GM12892 (cell line): ENCODE measurements around the gene RIPOR2.
A peak's percentile ranks its signal among the peaks of the same experiment; 100 is the strongest.
"Not testable (repeated sequence)": the region's sequence is repeated elsewhere in the genome, so short reads cannot be mapped to it uniquely, and the experiment has no call there.

Experiments used
- DNase-seq: peaks from one replicate; pipeline ENCODE4 v3.0.0; 2011; ENCODE audit not compliant: insufficient read length
- FAIRE-seq: peaks from 2 replicates; lab custom pipeline; 2011; peaks lifted over from hg19 to GRCh38; lab: Jason Lieb, UNC
- POLR2A ChIP-seq: IDR thresholded peaks from 2 replicates; pipeline ENCODE4 v1.6.1; 2011; ENCODE audit warnings: low read depth, low read length, control low read depth
- POLR2AphosphoS5 ChIP-seq: IDR thresholded peaks from 2 replicates; pipeline ENCODE4 v1.6.1; 2011; ENCODE audit warnings: low read depth, low read length, control low read depth
- TAF1 ChIP-seq: IDR thresholded peaks from 2 replicates; pipeline ENCODE4 v1.6.1; 2011; ENCODE audit warnings: low read depth, mild to moderate bottlenecking, control low read depth, low read length, borderline replicate concordance

RIPOR2 gene

DNA sequence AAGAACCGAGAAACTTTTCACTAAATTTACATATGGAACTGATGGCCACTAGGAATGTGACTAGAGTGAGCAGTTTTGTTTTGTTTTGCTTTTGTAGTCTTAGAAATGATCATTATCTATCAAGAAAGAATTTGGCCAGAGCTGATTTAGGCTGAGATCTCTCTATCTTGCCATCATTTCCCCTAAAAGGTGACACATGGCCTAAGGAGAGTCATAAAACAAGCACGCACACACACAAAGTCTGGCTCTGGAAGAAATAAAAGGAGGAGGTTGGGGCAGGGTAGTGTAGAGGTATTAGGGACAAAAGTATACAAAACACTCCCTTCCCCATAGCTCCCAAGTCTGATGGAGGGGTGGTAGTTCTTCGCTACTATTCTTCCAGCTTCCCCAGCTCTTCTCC, 56.4 kb downstream of the RIPOR2 start:
- TF ChIP-seq POLR2AphosphoS5 (no peak), TAF1 (no peak), POLR2A (no peak)
- DNase-seq, result no peak
- FAIRE-seq, result no peak

DNA sequence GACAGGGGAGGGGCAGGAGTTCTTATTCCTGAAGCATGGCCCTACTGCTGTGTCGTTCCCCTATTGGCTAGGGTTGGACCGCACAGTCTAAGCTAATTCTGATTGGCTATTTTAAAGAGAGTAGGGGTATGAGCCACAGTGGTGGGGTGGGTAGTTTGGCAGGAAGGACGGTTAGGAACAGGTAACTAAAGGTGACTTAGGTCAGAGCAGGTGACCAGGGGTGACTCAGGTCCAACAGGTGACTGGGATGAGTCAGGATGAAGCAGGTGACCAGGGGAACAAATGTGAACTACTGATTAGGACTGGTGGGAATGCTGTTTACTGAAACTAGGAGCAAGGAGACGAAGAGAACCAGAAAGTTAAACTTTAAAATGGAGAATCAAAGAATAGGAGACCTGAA, 58.0 kb downstream of the RIPOR2 start:
- not testable (repeated sequence) for DNase-seq, FAIRE-seq

DNA sequence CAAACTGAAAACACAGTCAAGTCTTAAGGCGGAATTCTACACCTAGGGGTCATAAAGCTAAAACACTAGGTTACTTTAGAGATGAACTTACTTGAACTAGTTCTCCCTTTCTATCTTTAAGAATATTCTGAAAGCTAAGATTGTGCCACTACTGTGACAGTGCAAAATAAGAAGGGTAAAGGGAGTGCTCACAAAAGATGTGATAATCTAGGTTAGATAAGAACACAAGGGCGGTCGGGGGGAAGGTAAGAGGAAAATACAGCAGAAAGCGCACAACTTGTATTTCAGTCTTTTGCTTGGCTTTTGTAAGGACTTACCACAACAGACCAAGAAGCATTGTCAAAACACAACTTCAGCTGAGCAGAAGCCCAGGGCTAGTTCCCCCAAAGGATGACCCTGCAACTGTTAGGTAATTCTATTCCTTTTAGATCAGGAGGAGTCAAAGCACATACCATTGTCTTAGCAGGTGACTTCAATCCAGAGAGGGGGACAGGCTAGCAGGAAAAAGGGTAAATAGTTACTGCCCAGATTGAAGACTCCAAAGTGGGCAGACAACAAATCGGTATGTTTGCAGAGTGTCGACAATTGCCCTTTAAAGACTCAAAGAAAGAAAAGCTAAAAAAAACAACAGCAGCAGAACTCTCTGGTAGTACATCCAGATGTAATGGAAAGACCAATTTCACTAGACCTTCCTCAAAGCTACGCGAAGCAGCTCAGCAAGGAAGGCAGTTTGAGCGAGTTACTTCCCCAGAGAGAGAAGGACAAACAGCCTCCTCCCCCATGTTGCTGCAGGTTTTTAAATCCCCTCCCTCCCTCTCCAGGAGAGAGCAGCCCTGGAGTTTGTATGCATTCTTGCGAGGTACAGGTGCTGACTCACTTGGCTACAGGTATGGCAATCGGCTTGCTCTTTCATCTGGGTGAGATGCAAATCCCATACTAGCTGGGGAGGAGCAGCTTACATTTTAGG, 59.0 kb downstream of the RIPOR2 start:
- FAIRE-seq (no peak), DNase-seq (no peak)
- no peak for TF ChIP-seq POLR2AphosphoS5
- no peak for TF ChIP-seq TAF1
- no peak for TF ChIP-seq POLR2A

DNA sequence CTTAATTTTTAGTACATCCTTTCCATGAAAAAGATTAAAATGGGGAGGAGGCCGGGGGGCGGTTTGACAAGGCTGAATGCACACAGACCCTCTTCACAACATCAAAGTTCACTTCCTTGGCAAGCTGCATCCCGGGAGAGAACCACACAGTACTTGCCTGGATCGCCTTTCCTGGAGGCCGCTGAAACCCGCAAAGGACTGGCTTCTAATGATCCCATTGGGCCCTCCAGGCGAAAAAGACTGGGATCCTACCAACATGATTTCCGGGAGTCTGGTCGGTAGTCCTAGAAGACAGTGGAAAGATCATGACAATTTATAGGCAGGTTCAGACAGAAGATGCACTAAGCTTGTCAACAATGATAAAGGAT, 60.2 kb downstream of the RIPOR2 start:
- no peak for TF ChIP-seq TAF1
- TF ChIP-seq POLR2AphosphoS5, result no peak
- TF ChIP-seq POLR2A, result no peak
- DNase-seq (no peak), FAIRE-seq (no peak)

DNA sequence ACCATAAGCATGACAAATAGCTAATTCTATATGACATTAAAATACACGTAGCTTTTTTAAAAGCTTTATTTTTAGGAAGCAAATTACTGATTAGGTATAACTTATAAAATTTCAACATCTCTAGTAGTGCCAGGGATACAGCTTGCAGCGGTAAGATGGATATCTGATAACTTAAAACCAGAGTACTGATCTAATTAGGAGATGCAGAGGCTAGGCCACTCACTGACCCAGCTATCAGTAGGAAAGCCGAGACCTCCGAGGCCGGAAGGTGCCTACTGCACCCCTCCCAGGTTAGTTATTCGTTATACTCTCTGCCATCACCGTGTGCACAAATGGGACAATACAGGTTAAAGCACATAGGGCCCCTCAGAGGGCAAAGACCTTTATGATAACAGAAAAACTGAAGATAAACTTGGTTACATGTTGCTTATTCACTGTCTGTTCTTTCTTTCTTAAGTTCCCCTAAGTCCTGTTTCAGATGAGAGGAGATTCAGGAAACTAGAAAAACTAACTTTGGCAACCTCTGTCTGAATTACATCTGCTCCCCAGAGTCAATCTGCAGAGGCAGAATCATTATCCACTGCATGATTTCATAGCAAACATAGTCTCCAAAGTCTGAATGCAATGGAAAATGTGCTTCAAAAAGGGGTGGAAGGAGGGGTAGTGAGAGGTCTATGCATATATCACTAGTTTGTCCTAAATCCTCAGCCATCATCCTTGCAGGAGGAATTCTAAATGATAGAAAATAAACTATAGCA, 60.8 kb downstream of the RIPOR2 start:
- FAIRE-seq, result no peak
- DNase-seq, result no peak
- TF ChIP-seq POLR2A (no peak), TAF1 (no peak), POLR2AphosphoS5 (no peak)

DNA sequence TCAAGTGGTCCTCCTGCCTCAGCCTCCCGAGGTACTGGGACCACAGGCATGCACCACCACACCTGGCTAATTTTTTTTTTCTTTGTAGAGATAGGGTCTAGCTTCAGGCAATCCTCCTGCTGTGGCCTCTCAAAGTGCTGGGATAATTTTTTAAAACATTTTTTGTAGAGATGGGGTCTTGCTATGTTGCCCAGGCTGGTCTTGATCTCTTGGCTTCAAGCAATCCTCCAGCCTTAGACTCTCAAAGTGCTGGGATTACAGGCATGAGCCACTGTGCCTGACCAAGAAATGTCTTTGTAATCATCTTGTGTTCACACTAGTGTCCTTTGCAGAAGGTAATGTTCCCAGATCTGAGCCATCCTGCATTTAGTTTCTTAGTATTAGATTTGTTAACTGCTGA, 61.6 kb downstream of the RIPOR2 start:
- no peak for DNase-seq
- no peak for FAIRE-seq
- TF ChIP-seq POLR2A (no peak), TAF1 (no peak), POLR2AphosphoS5 (no peak)

DNA sequence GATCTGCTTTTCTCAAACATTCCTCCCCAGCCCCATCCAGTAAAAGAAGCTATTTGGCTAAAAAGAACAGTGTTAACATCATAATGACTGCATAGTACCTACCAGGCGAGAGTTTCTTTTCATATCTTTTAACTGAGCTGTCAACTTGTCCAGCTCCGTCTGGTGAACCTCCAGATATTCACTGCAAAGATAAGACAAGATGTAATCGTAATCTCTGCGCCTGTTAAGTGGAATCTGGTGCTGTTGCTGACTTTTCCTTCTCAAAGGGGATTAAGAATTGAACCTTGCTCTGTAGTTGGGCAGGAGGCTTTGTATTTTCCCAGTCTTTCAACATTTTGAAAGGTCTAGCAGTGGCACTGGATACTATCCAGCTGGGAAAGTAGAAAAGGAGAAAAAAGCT, 63.0 kb downstream of the RIPOR2 start:
- TF ChIP-seq POLR2A (no peak), TAF1 (no peak), POLR2AphosphoS5 (no peak)
- no peak for FAIRE-seq
- no peak for DNase-seq

DNA sequence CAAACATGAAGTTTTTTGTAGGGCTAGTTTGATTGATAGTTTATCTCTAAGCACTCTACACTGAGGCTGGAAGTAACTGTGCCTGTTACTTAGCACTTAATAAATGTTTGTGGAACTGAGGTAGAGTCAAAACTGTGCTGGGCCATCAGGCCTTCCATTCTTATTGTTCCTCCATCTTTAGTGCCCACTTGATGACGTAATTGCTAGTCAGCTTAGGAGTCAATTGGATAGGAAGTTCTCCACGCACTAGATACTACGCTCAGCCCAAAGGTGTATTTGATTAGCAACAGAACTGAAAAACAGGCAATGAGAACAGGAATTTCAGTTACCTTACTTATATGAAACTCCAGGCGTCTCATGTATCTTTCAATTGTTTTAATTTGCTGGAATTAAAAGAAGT, 67.0 kb downstream of the RIPOR2 start:
- FAIRE-seq, result no peak
- TF ChIP-seq POLR2AphosphoS5 (no peak), POLR2A (no peak), TAF1 (no peak)
- no peak for DNase-seq

DNA sequence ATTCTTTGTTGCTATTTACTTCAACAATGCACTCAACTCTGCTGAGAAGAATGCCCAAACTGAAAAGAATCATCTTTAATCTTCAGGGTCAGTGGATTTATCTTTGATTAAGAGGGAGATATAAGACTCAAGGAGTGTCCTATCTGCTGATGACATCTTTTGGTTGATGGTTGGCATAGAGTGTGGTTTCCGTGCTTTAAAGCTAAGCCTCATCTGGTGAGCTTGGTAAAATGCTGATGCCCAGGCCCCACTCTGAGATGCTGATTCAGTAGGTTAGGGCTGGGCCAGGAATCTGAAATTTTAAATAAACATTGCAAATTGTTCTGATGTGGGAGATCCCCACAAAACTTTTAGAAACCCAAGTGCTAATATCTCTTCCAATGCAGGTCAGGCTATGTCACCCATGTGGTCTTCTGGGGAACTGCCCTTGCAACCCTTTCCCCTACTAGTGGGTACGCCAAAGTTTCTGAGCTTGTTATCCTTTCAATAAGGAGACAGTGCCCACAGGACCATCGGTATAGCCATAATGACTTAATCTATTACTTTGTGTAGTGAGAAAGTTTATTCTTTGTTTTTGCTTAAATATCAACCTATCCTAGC, 68.6 kb downstream of the RIPOR2 start:
- no peak for FAIRE-seq

DNA sequence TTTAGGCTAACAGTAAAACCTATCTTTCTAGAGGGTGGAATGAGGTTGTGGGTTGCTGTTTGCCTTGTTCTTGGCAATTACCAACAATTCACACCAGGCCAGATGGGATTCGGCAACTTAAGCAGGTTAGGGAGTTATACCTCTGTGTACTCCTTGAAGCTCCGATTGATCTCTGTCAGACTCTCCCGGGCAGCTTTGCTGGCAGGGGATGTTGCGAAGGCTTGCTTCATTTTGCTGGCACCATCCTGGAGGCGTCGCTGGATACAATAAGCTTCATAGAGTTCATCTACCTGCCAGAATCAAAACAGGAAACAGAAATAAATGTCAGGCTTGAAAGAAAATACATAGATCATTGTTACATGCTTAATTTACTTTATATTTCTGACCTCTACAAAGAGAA, 70.6 kb downstream of the RIPOR2 start:
- no peak for TF ChIP-seq TAF1
- TF ChIP-seq POLR2A, result no peak
- TF ChIP-seq POLR2AphosphoS5, result no peak
- DNase-seq (no peak), FAIRE-seq (no peak)

More for the DNA sequence above, 68.6 kb downstream of the RIPOR2 start:
- TF ChIP-seq POLR2A (no peak), POLR2AphosphoS5 (no peak), TAF1 (no peak)
- no peak for DNase-seq

DNA sequence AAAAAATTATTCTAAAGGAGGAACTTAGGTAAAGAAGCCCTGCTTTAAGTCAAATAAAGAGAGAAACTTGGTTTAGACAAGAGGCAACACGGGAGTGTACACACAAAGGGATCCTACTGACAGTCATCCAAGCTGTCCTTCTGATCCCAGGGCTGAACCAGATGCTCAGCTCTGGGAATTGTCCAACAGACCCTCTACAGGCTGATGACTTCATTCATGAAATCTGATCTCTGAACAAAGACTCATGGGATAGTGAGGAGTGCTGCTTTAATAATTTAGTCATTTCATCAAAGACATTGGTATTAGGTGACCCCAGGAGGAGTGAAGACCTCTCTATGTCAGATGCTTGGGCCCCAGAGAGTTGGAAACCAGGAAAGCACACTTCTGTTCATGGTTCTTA, 71.4 kb downstream of the RIPOR2 start:
- no peak for TF ChIP-seq POLR2AphosphoS5
- DNase-seq, result no peak
- FAIRE-seq, result no peak

DNA sequence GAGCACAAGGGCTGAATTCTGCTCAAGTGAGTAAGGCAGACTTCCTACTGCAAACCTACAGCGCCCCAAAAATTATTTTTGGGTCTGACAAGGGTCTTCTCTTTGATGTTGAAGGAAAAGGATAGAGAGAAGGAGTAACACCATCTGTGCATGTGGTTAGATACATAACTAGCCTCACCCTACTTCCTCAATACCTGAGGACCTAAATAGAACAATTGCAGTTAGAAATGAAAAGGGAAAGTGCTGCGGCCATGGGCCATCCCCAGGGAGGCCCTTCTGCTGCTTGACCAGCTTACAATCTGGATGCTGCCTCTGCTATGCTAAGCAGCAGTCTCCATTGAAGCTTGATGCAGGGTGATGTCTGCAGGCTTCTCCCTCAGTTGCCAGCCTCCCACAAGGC, 73.8 kb downstream of the RIPOR2 start:
- no peak for TF ChIP-seq POLR2A
- DNase-seq, result no peak
- FAIRE-seq, result peak; percentile 85

DNA sequence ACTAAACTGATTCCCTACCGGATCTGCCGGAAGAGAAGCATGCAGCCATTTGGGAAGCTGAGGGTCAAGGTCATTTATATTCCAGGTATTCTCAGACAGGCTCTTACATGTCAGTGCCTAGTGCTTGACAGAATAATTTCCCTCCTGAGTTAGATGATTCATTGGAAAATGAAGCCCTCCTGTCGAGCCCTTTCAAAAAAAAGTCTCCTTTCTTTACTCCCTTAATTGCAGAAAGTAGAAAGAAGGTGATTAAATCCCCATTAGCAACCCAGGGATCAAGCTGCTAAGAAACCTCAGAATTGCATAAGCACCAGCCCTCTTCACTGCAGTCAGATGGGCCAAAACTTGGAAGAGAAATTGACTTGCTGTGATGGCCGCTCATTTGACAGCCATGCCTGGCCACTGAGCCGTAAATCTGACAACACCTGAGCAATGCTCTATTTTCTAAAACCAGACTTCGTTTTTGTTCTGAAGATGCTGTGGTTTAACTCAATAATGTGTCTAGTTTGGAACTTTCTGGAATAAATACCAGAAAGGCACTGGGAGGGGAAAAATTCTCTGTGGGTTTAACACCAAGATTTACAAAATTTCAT, 76.1 kb downstream of the RIPOR2 start:
- no peak for FAIRE-seq
- TF ChIP-seq TAF1, result no peak
- TF ChIP-seq POLR2AphosphoS5, result no peak
- TF ChIP-seq POLR2A, result no peak
- no peak for DNase-seq
